ENCODE results near the gene CPT1C.
A peak's percentile ranks its signal among the peaks of the same experiment; 100 is the strongest.

The CPT1C gene

GRCh38 chr19:49676136-49676783 lies 14.7 kb upstream of the CPT1C start:
- TF ChIP-seq CTCF (IDR thresholded peaks at IDR 0.05) = no peak

- TF ChIP-seq CTCF (IDR thresholded peaks at IDR 0.05) = no peak
These were observed 14.1 kb upstream of the CPT1C start for GRCh38 chr19:49676784-49677230.

GRCh38 chr19:49677231-49677900 lies 13.6 kb upstream of the CPT1C start, which contains the start of gene PRMT1:
Gene PRMT1 (plus strand): TSS chr19:49677271. CDS start chr19:49677281, 10 bp downstream.
- TF ChIP-seq CTCF (IDR thresholded peaks at IDR 0.05) = no peak

GRCh38 chr19:49677901-49678674 lies 12.8 kb upstream of the CPT1C start:
- peak; percentile 67 for TF ChIP-seq CTCF (IDR thresholded peaks at IDR 0.05)

- no peak for TF ChIP-seq CTCF (IDR thresholded peaks at IDR 0.05)
These were observed 11.7 kb upstream of the CPT1C start for GRCh38 chr19:49678985-49679770.

- no peak for TF ChIP-seq CTCF (IDR thresholded peaks at IDR 0.05)
These were observed 11.0 kb upstream of the CPT1C start for GRCh38 chr19:49679771-49680413.
